AG04449 (cell line): ENCODE measurements around the gene DCBLD1.
"Not testable (repeated sequence)": the region's sequence is repeated elsewhere in the genome, so short reads cannot be mapped to it uniquely, and the experiment has no call there.

ENCODE experiments used
- CTCF ChIA-PET: fragments of 350-600 bp; formaldehyde crosslinking; extraction: SDS; loops from one replicate; lab custom pipeline; 2021; ENCODE audit warnings: antibody characterized with exemption; lab: Yijun Ruan, JAX
- POLR2A ChIA-PET: fragments of 400-600, 350-600 bp; formaldehyde crosslinking; extraction: SDS; loops from one replicate; lab custom pipeline; 2020; ENCODE audit warnings: antibody characterized with exemption, inconsistent platforms; lab: Yijun Ruan, JAX
- DNase-seq: peaks from one replicate; pipeline ENCODE4 v3.0.0-alpha.2; 2010; ENCODE audit warnings: low read depth, low spot score
- H3K4me3 ChIP-seq: 2 replicates; pipeline ENCODE4 v1.5.1; 2011; ENCODE audit warnings: low read depth, mild to moderate bottlenecking, control low read depth, low read length
- CTCF ChIP-seq: IDR thresholded peaks from one replicate; pipeline ENCODE4 v1.5.1; 2011; ENCODE audit warnings: mild to moderate bottlenecking, moderate library complexity, low read length, control low read depth, inconsistent platforms; ENCODE audit not compliant: insufficient read depth; ENCODE audit errors: missing control alignments

The DCBLD1 gene

GRCh38 chr6:117512056-117512828, 29.8 kb downstream of the DCBLD1 start:
- CTCF ChIA-PET: no interaction called here
- no peak overlapping the region for H3K4me3 ChIP-seq
- no peak for TF ChIP-seq CTCF
- DNase-seq: no peak
- POLR2A ChIA-PET: no interaction called here

DNA sequence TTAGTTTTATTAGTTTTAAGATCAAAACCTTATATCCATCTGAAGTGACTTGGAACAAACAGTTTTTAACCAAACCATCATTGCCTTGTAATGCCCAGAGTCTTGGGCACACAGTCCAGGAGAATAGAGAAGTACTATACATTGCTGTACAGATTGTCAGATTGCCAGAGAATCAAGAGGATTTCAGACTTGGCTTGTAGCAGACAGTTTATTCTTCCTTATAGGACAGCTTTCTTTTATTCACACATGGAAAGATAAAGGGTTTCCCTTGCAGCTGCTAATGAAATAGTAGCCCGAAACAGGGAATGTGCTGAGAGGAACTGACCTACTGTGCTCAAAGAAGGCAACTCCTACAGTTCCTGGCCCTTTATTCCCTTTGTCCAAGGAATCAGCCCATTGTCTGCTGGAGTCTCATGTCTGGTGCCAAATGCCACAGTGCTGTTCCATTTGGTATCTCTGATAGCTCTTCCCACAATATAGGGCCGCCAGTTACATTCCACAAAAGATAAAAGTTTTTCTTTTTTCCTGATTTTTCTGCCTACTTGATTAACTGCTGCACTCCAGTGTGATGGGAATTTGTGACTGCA, 30.6 kb downstream of the DCBLD1 start:
- no peak for TF ChIP-seq CTCF
- H3K4me3 ChIP-seq: no peak overlapping the region
- POLR2A ChIA-PET: no interaction called here
- CTCF ChIA-PET: no interaction called here
- no peak for DNase-seq

GRCh38 chr6:117513778-117514365, 31.4 kb downstream of the DCBLD1 start:
- no peak overlapping the region for H3K4me3 ChIP-seq
- TF ChIP-seq CTCF: no peak
- CTCF ChIA-PET: no interaction called here
- no peak for DNase-seq
- POLR2A ChIA-PET: no interaction called here

- TF ChIP-seq CTCF: no peak
- no peak for DNase-seq
- H3K4me3 ChIP-seq: no peak overlapping the region
- ChIA-PET POLR2A (no interaction called here), CTCF (no interaction called here)
These were observed 32.2 kb downstream of the DCBLD1 start for GRCh38 chr6:117514655-117515054.

GRCh38 chr6:117515326-117515725, 32.9 kb downstream of the DCBLD1 start:
- ChIA-PET POLR2A (no interaction called here), CTCF (no interaction called here)
- no peak for DNase-seq
- no peak for TF ChIP-seq CTCF
- H3K4me3 ChIP-seq: no peak overlapping the region

- POLR2A ChIA-PET, DNase-seq, CTCF ChIA-PET, H3K4me3 ChIP-seq: not testable (repeated sequence)
These were observed 35.5 kb downstream of the DCBLD1 start for GRCh38 chr6:117517995-117518394.

DNA sequence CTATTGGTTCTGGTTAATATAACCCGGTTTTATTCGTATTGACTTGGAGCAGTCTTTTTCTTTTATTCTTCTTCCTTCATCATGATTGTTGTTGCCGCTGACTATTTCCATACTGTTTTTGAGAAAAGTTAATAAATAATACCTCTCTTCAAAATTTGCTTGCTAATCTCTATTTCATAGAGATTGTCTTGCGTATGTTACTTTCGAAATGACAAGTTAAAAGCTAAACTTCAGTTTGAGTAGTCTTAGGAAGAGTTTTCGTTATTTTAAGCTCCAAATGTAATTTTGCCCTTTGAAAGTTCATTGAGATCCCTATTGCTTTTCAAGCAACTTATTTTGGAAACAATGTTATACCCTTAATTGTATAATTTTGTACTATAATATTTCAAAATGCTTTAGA, 36.4 kb downstream of the DCBLD1 start:
- ChIA-PET CTCF (interaction anchor here (0.7 to 1.3 kb wide), 3 partner anchors 38 to 1914 kb away, joined by 3 to 5 read pairs (median 4); no protein-coding TSS in a partner anchor), POLR2A (no interaction called here)
- no peak overlapping the region for H3K4me3 ChIP-seq
- TF ChIP-seq CTCF: no peak
- no peak for DNase-seq
